Aorta (tissue), 5 donors: ENCODE measurements around the gene SPTA1. TPM values are rescaled to one million over a fixed set of nuclear protein-coding genes. Genes with fewer than 3 reads are reported as not detected.

Experiments used
- ATAC-seq: fragments of 200-7000 bp; cut with Tn5 transposase; one replicate; pipeline ENCODE4 v1.9.1; 2022; ENCODE audit warnings: moderate library complexity; ENCODE audit not compliant: low FRiP score
- DNase-seq, 2 donors: peaks; one replicate each; pipeline ENCODE4 v3.0.0-alpha.2; 2020
- H3K27ac ChIP-seq, 2 donors: one replicate each; pipeline ENCODE4 v1.5.1; 2013; ENCODE audit warnings: low read length in 2 of 2, mild to moderate bottlenecking in 2 of 2, moderate library complexity in 2 of 2, control low read depth in 1 of 2, inconsistent platforms in 1 of 2, low read depth in 1 of 2
- H3K27me3 ChIP-seq, 2 donors: one replicate each; pipeline ENCODE4 v1.6.1; 2013; ENCODE audit warnings: control low read depth in 1 of 2, low read length in 1 of 2, mild to moderate bottlenecking in 1 of 2, moderate library complexity in 1 of 2; ENCODE audit not compliant: insufficient read depth in 2 of 2, control insufficient read depth in 1 of 2
- H3K36me3 ChIP-seq, 2 donors: one replicate each; pipeline ENCODE4 v1.6.1; 2013; ENCODE audit warnings: control low read depth in 1 of 2, low read length in 1 of 2, mild to moderate bottlenecking in 1 of 2; ENCODE audit not compliant: insufficient read depth in 2 of 2, control insufficient read depth in 1 of 2
- H3K4me1 ChIP-seq, 2 donors: one replicate each; pipeline ENCODE4 v1.6.1; 2013; ENCODE audit warnings: low read length in 2 of 2, control low read depth in 1 of 2, mild to moderate bottlenecking in 1 of 2, moderate library complexity in 1 of 2; ENCODE audit not compliant: insufficient read depth in 2 of 2, control insufficient read depth in 1 of 2
- H3K4me3 ChIP-seq, 2 donors: one replicate each; pipeline ENCODE4 v1.5.1; 2013; ENCODE audit warnings: low read length in 2 of 2, control low read depth in 1 of 2, mild to moderate bottlenecking in 1 of 2
- H3K9me3 ChIP-seq: one replicate; pipeline ENCODE4 v1.6.1; 2013; ENCODE audit warnings: mild to moderate bottlenecking, low read length; ENCODE audit not compliant: control insufficient read depth
- WGBS, 2 donors: extraction: QIAGEN DNeasy Blood & Tissue Kit; methylation state at CpG; one replicate each; pipeline ENCODE4 v1.1.7; 2013; 5-methylcytosine and 5-hydroxymethylcytosine counted together
- intact Hi-C, 2 donors: fragments of 100-400 bp; cut with DNase I; formaldehyde crosslinking; loops; one replicate each; pipeline versions ENCODE4 v1.14.2 to v1.15.0; 2022
- long read RNA-seq, 2 donors: library from polyadenylated mRNA; unstranded; transcript quantifications; one replicate each; pipeline ENCODE4 v2.0.0, GENCODE V29; 2020 to 2021
- polyA plus RNA-seq, 2 donors: library from polyadenylated mRNA; stranded (reverse); fragments of 200-250 nt; gene quantifications; one replicate each; pipeline ENCODE4 v1.2.3, GENCODE V29; 2013
- total RNA-seq, 2 donors: library from RNA; stranded (reverse); fragmentation: NEBNext Ultra II Directional; extraction: Animal tissue kit (Norgen Biotek cat#: 25700); gene quantifications; one replicate each; pipeline ENCODE4 v1.2.1, GENCODE V29; 2021
- donor health status: healthy with polysubstance abuse.
- donor health status: Bipolar disorder and iron deficiency.
- donor health status: DM: no; HTN: no; CAD: no.
- donor health status: DM: no; HTN: no; CAD: no.
- donor health status: DM: yes; HTN: yes; CAD: no.

SPTA1 gene
- 1 to 10 TPM in 1 of 2 donors, not detected in 1; 1.2 TPM for total RNA-seq
- not detected for polyA plus RNA-seq
- long read RNA-seq, donor 1: 0 reads
- long read RNA-seq, donor 2, partial matches to known transcripts: 1 of 2 reads
- long read RNA-seq, donor 2, other reads (novel, unspliced or antisense): 0 of 2 reads

GRCh38 chr1:158686111-158687009 lies at the start of gene SPTA1:
SPTA1 (minus strand) TSS chr1:158686715; CDS start chr1:158686517, 198 bp downstream.
- ATAC-seq: no peak
- Histone ChIP-seq H3K4me1 (no peaks in the 10 kb centered on the region), H3K9me3 (no peaks in the 10 kb centered on the region), H3K27ac (no peak within 1 kb of the TSS), H3K4me3 (no peak within 1 kb of the TSS), H3K27me3 (no peaks in the 10 kb centered on the region), H3K36me3 (no peaks in the 10 kb centered on the region)
- no peak for DNase-seq
- intact Hi-C loops: no loop called here
- 54 to 59% methylated on average over 7 of the region's 7 CpGs for WGBS, 2 donors

DNA sequence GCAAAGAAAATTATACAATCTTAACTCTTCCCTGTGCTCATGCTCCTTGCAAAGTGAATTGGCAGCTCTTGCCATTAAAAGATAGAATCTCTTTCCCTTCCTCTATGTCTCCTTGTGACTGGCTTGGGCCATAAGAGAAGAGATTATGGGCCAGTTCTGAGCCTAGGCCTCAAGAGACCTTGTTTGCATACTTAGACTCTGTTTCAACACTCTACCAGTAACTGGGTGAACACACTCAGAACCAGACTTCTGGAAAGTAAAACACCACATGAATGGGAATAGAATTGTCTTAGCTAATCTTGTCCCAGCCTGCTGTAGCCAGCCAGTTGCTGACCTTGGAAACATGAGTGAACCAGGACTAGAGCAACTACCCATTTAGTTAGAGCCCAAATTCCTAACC lies 49.3 kb upstream of the SPTA1 start:
- intact Hi-C loops: no loop called here
- Histone ChIP-seq H3K9me3 (no peaks in the 10 kb centered on the region), H3K36me3 (no peaks in the 10 kb centered on the region), H3K4me3 (no peak overlapping the region), H3K27me3 (no peaks in the 10 kb centered on the region), H3K4me1 (no peaks in the 10 kb centered on the region), H3K27ac (no peak overlapping the region)
- no peak for DNase-seq
- ATAC-seq: no peak

- no peaks in the 10 kb centered on the region for H3K36me3 ChIP-seq
- intact Hi-C loops: no loop called here
- ATAC-seq: no peak
- H3K27ac ChIP-seq: no peak overlapping the region
- no peak overlapping the region for H3K4me3 ChIP-seq
- no peak for DNase-seq
- no peaks in the 10 kb centered on the region for H3K4me1 ChIP-seq
- 64 to 65% methylated on average over 2 of the region's 2 CpGs for WGBS, 2 donors
- H3K9me3 ChIP-seq: no peaks in the 10 kb centered on the region
- H3K27me3 ChIP-seq: no peaks in the 10 kb centered on the region
Observed at GRCh38 chr1:158732524-158732923, 46.0 kb upstream of the SPTA1 start.

DNA sequence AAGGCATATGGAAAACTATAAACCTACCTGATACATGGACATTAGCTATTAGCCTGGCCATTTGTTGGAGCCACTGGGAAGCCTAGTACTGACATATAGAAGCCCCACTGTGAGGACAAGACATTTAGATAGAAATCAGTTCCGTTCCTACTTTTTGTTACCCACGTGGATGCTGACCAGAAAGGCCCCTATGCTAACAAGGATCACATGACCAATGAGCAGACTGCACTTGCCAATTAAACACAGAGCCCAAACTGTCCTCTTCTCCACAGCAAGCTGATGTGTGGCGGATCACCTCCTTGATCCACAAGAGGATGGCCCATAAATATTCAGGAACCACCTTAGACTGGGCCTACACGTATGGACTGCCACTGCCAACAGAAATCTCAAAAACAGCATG lies 45.2 kb upstream of the SPTA1 start:
- Histone ChIP-seq H3K27ac (no peak overlapping the region), H3K27me3 (no peaks in the 10 kb centered on the region), H3K9me3 (no peaks in the 10 kb centered on the region), H3K4me1 (no peaks in the 10 kb centered on the region), H3K36me3 (no peaks in the 10 kb centered on the region), H3K4me3 (no peak overlapping the region)
- intact Hi-C loops: no loop called here
- ATAC-seq: no peak
- no peak for DNase-seq
- 71 to 77% methylated on average over 4 of the region's 4 CpGs for WGBS, 2 donors

DNA sequence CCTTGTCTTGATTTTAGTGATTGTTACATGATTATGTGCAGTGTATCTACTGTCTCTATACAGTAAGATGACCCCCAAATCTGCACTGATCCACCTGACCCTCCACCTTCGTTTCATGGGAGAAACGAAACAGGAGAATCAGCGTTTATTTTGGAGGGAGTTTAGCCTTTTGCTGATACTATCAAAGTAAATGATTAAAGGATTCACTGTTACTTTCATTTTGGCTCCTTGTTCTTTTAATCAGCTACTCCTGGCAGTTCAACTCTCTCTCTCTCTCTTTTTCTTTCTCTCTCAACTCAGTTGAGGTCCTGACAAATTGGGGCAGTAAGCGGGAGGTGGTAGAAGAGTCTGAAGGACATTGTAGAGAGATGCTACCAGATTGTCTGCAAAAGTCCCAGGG lies 43.9 kb upstream of the SPTA1 start:
- no peak for ATAC-seq
- 77 to 83% methylated on average over 4 of the region's 4 CpGs for WGBS, 2 donors

GRCh38 chr1:158728510-158729225 lies 42.2 kb upstream of the SPTA1 start:
- Histone ChIP-seq H3K4me3 (no peak overlapping the region), H3K4me1 (no peaks in the 10 kb centered on the region), H3K27me3 (no peaks in the 10 kb centered on the region), H3K27ac (no peak overlapping the region), H3K36me3 (no peaks in the 10 kb centered on the region), H3K9me3 (no peaks in the 10 kb centered on the region)
- DNase-seq (no peak), ATAC-seq (no peak)
- 11 to 12% methylated on average over 3 of the region's 3 CpGs for WGBS, 2 donors
- intact Hi-C loops: no loop called here

More for the DNA sequence above, 43.9 kb upstream of the SPTA1 start:
- Histone ChIP-seq H3K9me3 (no peaks in the 10 kb centered on the region), H3K27me3 (no peaks in the 10 kb centered on the region), H3K36me3 (no peaks in the 10 kb centered on the region), H3K27ac (no peak overlapping the region), H3K4me3 (no peak overlapping the region), H3K4me1 (no peaks in the 10 kb centered on the region)
- intact Hi-C loops: no loop called here
- DNase-seq: no peak

- DNase-seq (no peak), ATAC-seq (no peak)
- Histone ChIP-seq H3K4me3 (no peak overlapping the region), H3K4me1 (no peaks in the 10 kb centered on the region), H3K27me3 (no peaks in the 10 kb centered on the region), H3K9me3 (no peaks in the 10 kb centered on the region), H3K36me3 (no peaks in the 10 kb centered on the region), H3K27ac (no peak overlapping the region)
- intact Hi-C loops: no loop called here
- 92 to 93% methylated on average over 5 of the region's 5 CpGs for WGBS, 2 donors
Observed at GRCh38 chr1:158724442-158724841, 37.9 kb upstream of the SPTA1 start.

DNA sequence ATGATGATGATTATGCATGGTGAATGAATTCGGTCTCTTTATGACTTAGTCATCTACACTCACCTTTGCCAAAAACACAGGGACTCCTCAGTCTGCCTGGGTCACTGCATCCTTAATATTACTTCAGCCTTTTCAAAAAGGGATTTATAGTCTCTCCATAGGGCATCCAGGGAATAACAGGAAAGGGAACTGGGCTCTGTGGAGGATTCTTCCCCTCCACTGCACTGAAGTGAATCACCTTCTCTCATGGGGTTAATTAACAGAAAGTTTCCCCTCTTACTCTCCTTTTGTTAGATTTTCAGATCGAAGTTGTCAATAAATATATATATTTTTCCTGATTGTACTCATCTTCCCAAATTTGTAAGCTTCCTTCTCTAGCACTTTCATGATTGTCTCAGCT lies 34.1 kb upstream of the SPTA1 start, which contains the start of gene OR6K3:
Gene OR6K3 (minus strand): TSS at position 101 of the 400 bp plus-strand sequence. CDS start 2,605 bp downstream, outside the sequence.
- no peaks in the 10 kb centered on the region for H3K27me3 ChIP-seq
- no peaks in the 10 kb centered on the region for H3K9me3 ChIP-seq
- no peaks in the 10 kb centered on the region for H3K36me3 ChIP-seq
- DNase-seq (no peak), ATAC-seq (no peak)
- no peaks in the 10 kb centered on the region for H3K4me1 ChIP-seq
- intact Hi-C loops: no loop called here
- no peak within 1 kb of the TSS for H3K27ac ChIP-seq
- no peak within 1 kb of the TSS for H3K4me3 ChIP-seq
- WGBS, 2 donors: 70 to 75% methylated on average over 2 of the region's 2 CpGs
